ENCODE measurements around the gene EIF4A2.
"Not testable (repeated sequence)": the region's sequence is repeated elsewhere in the genome, so short reads cannot be mapped to it uniquely, and the experiment has no call there.

Gene EIF4A2

DNA sequence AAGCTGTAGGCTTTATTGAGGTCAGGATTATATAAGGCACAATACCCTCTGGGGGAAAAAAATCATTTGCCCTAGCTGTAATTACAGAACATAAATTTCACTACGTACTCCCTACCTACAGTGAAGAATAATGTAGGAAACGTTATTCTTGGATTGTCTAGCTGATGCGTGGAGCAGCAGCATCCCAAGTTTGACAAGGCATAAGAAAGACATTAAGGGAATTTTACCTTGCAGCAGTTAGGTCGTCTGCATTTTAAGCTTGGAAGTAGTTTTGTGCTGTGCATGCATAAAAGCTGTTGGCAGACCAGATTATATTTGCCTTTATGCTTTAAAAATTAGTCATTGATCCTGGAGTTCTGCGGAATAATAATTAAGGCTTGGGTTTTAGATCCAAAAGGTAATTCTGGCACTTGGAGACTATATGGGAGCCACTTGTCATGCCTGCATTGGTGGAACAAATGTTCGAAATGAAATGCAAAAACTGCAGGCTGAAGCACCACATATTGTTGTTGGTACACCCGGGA lies 2.2 kb downstream of the EIF4A2 start:
- DNase-seq: peak; percentile 50

DNA sequence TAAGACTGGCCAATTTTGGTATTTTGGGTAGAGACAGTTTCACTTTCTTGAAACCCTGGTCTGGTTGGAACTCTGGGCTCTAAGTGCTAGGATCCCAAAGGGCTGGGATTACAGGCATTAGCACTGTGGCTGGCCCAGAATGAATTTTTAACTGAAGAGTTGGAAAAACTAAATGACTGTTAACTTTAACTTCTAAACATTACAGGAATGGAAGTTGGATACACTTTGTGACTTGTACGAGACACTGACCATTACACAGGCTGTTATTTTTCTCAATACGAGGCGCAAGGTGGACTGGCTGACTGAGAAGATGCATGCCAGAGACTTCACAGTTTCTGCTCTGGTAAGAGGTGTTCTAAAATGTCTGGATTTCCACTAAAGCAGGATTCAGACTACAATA lies 3.5 kb downstream of the EIF4A2 start:
- peak; percentile 55 for DNase-seq

DNA sequence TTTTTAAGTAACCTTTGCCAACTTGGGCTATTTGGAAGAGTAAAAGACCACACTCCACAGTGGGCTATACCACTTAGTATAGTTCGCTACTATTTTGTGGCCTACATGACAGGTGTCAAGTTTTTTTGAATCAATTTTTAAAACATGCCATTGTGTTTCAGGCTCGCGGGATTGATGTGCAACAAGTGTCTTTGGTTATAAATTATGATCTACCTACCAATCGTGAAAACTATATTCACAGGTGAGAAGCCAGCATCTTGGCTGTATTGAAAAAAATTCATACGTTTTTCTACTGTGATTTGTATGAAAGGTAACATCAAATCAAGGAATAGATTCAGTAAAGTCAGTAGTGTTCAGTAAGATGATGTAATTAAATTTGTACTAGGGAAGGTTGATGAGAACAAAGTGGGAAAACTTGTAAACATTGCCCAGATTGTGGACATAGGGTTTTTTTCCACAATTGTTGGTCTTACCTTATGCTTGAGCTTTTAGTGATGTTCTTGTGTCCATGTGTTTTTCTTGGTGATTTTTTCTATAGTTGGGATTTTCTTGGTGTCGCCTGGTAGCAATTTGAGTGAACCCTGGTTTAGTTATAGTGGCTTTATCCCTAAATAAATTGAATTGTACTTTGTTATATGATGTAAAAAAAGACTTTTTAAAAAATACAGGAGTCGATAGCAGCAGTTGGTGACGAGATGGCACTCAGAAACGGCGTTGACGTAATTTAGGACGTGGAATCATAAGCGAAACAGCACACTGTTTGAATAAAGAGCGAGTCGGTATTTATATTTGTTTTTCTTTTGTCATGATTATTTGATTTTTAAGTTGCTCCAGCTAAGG lies 4.5 kb downstream of the EIF4A2 start:
- peak; percentile 53 for DNase-seq

DNA sequence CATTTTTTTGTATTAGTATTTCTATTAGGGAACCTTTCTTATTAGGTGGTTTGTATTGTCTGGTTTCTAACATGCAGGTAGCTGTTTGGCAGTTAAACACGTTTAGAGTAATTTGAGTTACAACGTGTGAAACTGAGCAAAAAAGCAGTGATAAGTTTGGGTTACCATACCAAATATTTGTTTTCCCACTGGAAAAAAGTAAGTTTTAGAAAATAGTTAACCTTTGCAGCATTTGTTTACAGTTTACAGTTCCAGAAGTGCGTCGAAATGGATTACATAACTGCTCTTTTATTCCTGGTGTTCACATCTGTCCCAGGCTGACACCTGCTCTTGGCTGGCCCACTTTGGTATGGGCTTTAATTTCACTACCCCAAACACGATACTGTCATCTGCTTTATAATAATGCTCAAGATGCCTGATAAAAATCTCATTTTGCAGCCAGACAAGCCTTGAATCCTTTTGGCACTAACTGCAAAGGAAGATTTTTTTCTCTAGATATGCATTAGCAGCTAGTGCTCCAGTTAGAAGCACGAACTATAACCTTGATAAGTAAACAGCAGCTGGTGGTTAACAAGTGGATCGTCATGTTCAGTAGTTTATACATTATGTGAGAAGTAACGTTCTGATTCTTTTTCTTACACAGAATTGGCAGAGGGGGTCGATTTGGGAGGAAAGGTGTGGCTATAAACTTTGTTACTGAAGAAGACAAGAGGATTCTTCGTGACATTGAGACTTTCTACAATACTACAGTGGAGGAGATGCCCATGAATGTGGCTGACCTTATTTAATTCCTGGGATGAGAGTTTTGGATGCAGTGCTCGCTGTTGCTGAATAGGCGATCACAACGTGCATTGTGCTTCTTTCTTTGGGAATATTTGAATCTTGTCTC lies 5.3 kb downstream of the EIF4A2 start:
- DNase-seq: peak; percentile 57

DNA sequence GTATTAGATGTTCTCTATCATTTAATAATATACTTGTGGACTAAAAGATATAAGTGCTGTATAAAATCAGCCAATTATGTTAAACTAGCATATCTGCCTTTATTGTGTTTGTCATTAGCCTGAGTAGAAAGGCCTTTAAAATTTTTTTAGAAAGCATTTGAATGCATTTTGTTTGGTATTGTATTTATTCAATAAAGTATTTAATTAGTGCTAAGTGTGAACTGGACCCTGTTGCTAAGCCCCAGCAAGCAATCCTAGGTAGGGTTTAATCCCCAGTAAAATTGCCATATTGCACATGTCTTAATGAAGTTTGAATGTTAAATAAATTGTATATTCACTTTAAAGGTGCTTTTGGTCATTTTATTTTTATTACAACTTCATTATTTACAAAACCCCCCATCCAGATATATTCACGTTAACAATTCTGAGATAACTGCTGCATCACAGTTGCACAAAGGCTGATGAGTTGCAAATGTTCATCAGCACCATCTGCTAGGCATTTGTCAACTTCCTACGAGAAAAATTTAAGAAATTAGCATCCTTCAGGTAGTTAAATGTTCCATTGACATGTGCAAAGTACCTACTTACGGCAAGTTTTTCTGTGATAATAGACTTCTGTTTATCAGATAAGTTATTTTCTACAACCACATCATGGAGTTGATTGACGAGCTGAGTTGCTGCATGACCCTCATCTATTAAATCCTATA lies 6.3 kb downstream of the EIF4A2 start:
- peak; percentile 51 for DNase-seq

DNA sequence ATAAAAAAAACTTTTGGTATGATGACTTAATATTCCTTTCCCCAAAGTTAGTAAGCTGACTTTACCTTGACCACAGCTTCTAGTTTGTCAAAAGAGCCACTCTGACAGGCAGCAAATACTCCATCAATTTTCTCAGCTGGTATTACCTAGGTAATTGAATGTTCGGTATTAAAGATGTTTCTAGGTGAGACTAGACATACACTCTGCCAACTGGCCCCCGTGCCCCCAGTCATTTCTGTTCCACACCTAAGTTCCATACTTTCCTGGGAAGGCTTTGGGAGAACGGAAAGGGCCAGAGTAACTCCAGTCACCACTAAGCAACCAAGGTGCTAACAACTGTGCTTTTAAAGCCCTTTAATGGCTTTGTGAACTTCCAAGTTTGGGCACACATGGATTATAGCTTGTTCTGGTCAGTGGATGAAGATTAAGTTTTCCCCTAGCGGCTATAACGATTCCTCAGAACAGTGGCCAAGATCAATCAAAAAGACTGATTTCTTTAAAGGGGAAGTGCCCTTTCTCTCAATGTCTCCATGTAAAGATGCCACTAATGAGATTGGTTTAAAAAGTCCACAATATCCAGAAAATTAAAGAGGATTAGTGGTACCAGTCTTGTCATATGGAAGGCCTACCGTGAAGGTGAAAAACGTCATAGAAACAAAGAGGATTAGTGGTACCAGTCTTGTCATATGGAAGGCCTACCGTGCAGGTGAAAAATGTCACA lies 7.0 kb downstream of the EIF4A2 start:
- DNase-seq: peak; percentile 80

DNA sequence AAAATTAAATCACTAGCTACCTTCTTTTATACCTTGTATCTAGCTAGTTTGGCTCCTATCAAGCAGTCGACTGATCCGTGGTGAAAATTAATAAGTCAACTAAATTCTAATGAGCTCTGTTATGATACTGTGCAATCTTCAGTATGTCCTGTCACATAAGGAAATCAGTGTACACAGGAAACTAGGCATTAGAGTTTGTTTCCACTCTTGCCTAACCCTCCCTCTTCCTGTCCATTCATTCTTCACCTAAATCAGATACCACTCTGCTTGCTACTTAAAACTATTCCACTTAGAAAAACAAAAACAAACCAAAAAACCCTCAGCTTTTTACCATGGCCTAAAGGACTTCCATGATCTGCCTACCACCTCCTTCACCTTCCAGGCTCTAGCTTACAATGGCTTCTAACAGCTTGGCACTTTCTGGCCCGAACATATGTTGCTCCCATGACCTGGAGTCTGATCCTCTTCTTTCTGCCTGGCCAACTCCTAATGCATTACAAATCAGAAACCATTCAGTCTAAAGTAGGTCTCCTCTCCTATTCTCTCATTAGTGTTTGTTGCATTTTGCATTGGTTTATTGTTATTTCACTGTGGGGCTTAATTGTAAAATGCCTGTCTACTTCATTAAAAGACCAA lies 15.0 kb downstream of the EIF4A2 start:
- DNase-seq: no peak

DNA sequence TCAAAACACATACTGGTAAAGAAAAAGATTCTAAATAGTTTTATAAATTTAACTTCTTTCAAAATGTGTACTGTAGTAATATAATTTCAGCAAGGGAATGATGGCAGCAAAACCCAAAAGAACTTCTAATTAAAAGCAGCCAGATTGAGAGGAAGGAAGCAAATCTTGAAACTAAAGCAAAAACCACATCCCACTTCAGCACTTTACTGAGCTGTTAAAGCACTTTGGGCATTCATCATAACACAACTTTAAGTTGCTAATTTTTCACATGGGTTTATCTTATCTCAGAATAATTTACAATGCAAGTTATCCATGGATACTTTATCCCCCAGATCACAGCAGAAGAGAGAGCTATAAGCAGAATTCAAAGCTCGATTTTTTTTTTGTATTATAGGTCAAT lies 16.9 kb downstream of the EIF4A2 start:
- no peak for DNase-seq

DNA sequence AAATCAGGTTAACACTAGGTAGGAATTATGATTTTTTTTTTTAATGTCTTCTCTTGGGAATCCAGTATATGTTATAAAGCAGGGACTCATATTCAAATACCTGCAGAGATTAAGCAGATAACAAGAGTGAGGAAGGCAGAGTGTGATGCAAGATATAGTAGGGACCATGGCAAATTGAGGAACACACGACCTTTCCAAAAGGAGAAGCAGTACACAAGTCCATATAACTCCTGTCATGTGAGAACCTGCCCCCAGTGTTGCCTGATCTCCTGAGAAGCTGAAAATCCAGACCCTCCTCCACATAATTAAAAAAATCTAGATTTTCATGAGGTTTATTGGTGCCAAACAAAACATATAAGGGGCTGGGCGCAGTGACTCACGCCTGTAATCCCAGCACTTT lies 19.3 kb downstream of the EIF4A2 start:
- DNase-seq: no peak

DNA sequence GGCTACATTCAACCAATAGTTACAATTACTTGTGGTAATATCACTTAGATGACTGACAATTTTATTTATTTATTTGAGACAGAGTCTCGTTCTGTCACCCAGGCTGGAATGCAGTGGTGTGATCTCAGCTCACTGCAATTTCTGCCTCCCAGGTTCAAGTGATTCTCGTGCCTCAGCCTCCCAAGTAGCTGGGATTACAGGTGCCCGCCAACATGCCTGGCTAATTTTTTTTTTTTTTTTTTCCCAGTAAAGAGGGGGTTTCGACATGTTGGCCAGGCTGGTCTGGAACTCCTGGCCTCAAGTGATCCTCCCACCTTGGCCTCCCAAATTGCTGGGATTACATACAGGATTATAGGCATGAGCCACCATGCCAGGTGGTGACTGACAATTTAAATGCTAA lies 20.1 kb downstream of the EIF4A2 start:
- not testable (repeated sequence) for DNase-seq

DNA sequence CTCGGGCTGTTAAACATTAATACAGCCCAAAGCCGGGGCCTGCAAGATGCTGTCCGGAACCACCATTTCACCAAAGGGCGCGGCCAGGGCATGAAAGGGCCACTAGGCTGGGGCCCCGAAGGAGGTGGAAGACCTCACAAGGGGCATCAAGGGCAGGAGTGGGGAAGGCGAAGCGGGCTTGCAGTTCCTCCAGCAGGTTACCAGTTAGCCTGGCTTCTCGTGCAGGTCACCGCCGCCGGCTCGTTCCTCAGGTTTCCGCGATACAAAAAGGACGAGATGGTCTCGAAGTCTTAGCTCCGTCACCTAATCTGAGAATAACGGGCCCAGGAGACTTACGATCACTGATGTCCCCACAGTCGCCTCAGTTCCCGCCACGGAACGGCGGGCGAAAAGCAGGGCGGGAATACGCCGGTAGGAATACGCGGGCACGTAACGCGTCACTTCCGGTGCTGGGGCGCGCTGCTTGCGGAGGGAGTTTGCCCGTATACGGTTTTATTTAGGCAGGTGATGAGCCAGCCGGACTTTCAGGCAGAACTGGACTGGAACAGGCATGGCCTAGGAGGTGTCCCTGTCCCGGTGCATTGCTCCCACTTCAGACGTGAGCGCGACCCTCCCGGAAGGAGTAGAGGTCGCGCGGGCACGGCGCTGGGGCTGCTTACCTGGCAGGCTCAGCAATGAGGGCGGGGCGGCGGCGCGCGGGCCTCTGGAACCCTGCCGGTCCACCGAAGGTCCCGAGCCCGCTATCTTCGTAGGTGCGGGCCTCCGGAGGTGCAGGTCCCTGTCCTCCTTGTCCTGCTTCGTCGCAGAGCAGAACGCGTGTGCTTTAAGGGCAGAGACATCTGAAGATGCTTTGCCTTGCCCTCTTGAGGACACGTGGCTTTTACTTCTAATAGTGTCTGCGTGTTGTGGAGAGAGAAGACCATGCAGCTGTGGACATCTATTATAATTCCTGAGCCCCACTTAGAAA lies 23.0 kb downstream of the EIF4A2 start, which contains the start of gene RFC4:
Gene RFC4, minus strand, starts transcription at position 394 of the 967 bp plus-strand sequence. CDS start 1,769 bp downstream, outside the sequence.
- peak; percentile 96 for DNase-seq

DNA sequence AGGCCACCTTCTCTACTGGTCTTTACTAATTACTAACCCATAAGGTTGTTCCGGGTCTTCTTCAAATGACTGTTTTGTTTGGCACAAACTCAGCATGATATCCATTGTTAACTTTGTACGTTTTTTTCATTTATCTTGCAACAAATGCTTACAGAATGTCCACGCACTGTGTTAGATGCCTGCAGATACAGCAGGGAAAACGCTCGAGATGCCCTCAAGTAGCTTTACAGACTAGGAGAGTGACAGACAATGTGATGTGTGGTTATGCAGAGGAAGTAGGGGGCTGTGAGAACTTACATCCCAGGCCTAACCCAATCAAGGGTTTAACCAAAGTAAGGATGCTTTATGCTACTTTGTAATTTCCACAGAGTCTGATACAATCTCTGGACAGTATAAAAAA lies 23.9 kb downstream of the EIF4A2 start:
- peak; percentile 60 for DNase-seq

DNA sequence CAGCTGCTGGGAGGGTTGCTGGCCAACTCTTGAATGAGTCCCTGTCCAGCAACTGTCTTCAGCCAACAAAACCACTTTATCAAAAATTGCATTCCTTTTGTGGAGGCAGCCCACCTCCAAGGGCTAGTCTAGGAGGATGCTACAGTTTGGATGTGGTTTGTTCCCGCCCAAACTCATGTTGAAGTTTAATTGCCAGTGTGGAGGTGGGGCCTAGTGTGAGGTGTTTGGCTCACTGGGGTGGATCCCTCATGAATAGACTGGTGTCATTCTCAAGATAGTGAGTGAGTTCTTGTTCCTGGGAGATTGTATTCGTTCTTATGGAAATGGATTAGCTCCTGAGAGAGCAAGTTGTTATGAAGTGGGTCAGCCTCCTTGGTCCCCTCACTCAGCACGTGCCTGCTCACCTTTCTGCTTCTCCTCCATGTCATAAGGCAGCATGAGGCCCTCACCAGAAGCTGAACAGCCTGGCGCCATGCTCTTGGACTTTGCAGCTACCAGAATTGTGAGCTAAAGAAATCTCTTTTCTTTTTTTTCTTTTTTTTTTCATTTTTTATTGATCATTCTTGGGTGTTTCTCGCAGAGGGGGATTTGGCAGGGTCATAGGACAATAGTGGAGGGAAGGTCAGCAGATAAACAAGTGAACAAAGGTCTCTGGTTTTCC lies 27.1 kb downstream of the EIF4A2 start:
- no peak for DNase-seq

DNA sequence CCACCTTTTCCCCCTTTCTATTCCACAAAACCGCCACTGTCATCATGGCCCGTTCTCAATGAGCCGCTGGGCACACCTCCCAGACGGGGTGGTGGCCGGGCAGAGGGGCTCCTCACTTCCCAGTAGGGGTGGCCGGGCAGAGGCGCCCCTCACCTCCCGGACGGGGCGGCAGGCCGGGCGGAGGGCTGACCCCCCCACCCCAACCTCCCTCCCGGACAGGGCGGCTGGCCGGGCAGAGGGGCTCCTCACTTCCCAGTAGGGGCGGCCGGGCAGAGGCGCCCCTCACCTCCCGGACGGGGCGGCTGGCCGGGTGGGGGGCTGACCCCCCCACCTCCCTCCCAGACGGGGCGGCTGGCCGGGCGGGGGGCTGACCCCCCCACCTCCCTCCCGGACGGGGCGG lies 27.9 kb downstream of the EIF4A2 start:
- DNase-seq: not testable (repeated sequence)

DNA sequence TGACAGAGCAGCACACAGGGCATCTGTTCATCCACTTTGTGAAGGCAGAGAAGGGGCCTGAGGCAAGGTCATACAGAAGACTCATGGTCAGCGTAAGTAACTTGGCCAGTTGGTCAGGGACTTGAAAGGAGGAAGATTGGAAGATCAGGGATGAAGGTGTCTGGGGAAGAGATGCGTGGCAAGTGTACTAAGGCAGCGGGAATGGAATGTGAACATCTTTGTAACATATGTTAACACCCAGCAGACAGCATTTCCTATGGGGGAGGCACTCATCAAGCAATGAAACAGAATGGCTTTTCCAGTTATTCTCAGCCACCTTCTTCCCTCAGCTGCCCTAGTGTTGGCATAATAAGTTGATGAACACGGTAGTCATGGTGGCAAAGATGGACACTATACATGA lies 30.7 kb downstream of the EIF4A2 start:
- no peak for DNase-seq

DNA sequence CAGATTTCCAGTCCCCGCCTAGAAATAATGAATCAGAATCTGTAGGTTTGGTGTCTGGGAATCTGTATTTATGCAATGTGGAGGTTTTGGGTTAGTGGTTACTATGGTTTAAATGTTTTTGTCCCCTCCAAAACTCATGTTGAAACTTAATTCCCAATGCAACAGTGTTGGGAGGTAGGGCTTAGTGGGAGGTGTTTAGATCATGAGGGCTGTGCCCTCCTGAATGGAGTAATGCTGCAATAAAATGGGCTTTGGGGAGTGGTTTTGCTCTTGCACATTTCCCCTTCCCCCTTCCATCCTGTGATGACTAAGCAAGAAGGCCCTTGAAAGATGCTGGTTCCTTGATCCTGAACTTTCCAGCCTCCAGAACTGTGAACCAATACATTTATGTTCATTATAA lies 32.1 kb downstream of the EIF4A2 start:
- DNase-seq: no peak

DNA sequence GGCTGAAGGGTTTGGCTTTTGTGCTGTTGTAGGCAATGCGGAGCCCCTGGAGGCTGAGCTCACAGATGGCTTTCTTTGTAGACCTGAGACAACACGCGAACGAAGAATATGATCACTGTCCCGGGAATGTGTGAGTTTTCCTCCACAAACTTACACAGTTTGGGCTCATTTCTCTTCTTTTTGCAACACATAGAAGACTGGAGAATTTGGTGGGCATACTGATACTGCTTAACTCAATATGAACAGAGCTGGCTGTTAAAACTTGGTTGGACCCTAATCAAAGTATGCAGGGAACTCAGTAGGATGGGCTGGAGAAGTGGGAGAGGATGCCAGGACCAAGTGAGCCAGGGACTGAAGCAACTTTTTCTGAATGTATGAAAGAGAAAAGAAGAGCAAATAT lies 35.1 kb downstream of the EIF4A2 start:
- DNase-seq: no peak

DNA sequence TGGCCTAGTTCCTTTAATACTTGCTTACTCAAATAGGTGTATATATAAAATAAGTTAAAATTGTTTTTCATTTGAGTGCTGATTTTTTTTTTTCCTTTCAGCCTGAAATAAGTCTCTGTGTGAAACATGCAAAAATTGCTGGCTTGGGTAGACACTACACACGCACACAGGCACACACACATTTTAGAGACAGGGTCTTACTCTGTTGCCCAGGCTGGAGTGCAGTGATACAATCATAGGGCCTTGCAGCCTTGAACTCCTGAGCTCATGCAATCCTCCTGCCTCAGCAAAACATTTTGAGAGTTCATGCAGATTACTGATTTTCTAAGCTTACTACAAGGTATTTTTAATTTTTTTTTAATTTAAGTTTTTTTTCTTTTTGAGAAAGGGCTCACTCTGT lies 35.6 kb downstream of the EIF4A2 start:
- DNase-seq: no peak

DNA sequence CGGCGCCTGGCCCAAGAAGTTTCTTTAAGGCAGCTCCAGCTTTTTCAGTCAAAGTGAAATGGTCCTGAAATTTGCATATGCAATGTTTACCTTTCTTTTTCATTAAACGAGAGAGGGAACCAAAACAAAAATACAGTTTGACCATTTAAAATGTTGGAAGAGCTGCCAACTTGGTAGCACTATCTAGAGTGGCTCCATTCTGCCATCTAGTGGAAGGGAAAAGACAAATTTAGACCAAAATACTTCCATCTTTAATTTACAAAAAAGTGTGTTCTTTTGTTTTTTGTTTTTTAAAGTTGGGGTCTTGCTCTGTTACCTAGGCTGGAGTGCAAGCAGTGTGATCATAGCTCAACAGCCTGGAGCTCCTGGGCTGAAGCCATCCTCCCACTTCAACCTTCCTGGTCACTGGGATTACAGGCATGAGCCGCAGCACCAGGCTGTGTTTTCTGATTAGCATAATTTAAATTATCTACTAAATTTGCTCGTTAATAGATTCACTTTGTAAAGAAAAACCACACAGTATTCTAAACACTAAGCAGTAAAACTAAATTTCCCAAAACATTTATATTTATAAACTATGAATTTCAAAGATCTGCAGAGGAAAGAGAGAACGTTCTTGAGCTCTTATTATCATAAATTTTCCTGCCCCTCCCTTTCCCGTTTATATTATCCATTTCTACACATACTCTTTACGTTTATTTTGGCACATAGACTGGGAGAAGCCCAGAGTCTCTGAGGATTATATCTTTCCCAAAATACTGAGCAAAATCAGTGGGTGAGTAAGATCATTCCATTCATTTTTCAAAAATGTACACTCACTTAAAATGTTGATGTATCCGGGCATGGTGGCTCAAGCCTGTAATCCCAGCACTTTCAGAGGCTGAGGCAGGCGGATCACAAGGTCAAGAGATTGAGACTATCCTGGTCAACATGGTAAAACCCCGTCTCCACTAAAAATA lies 38.3 kb downstream of the EIF4A2 start:
- peak; percentile 44 for DNase-seq
